Activated CD8-positive, alpha-beta memory T cell treated with anti-CD3 and anti-CD28 coated beads, Interleukin-2, amount 50 U/mL, for 24 hours (primary cell): ENCODE data around the gene ZNF385D.

Experiments used
- DNase-seq: peaks from one replicate; pipeline ENCODE4 v3.0.0-alpha.2; 2020; ENCODE audit errors: extremely low read depth

The ZNF385D gene

GRCh38 chr3:21750080-21750696 lies 822 bp downstream of the ZNF385D start:
- DNase-seq = no peak

GRCh38 chr3:21747966-21748555 lies 2.9 kb downstream of the ZNF385D start:
- no peak for DNase-seq

- DNase-seq = no peak
These were observed 3.6 kb downstream of the ZNF385D start for GRCh38 chr3:21747376-21747775.

GRCh38 chr3:21745966-21746365 lies 5.0 kb downstream of the ZNF385D start:
- DNase-seq = no peak

- no peak for DNase-seq
These were observed 6.2 kb downstream of the ZNF385D start for GRCh38 chr3:21744793-21745192.

GRCh38 chr3:21738935-21739702 lies 11.9 kb downstream of the ZNF385D start:
- DNase-seq = no peak

- no peak for DNase-seq
These were observed 12.7 kb downstream of the ZNF385D start for GRCh38 chr3:21738283-21738682.

- DNase-seq = no peak
These were observed 16.3 kb downstream of the ZNF385D start for GRCh38 chr3:21734746-21735145.

GRCh38 chr3:21729888-21730459 lies 21.0 kb downstream of the ZNF385D start:
- DNase-seq = no peak

- DNase-seq = no peak
These were observed 21.7 kb downstream of the ZNF385D start for GRCh38 chr3:21729331-21729730.

GRCh38 chr3:21722768-21723167 lies 28.2 kb downstream of the ZNF385D start:
- no peak for DNase-seq

- no peak for DNase-seq
These were observed 28.7 kb downstream of the ZNF385D start for GRCh38 chr3:21722301-21722700.

GRCh38 chr3:21718943-21719591 lies 31.9 kb downstream of the ZNF385D start:
- no peak for DNase-seq

GRCh38 chr3:21718161-21718765 lies 32.7 kb downstream of the ZNF385D start:
- DNase-seq = no peak

GRCh38 chr3:21715662-21716061 lies 35.3 kb downstream of the ZNF385D start:
- no peak for DNase-seq

- DNase-seq = no peak
These were observed 45.2 kb downstream of the ZNF385D start for GRCh38 chr3:21705769-21706168.

GRCh38 chr3:21704796-21705195 lies 46.2 kb downstream of the ZNF385D start:
- no peak for DNase-seq

- no peak for DNase-seq
These were observed 47.7 kb downstream of the ZNF385D start for GRCh38 chr3:21703291-21703690.

- DNase-seq = no peak
These were observed 53.3 kb downstream of the ZNF385D start for GRCh38 chr3:21697707-21698106.

- no peak for DNase-seq
These were observed 56.5 kb downstream of the ZNF385D start for GRCh38 chr3:21694506-21694905.

- DNase-seq = no peak
These were observed 60.0 kb downstream of the ZNF385D start for GRCh38 chr3:21691036-21691435.

GRCh38 chr3:21682206-21682605 lies 68.8 kb downstream of the ZNF385D start:
- no peak for DNase-seq
